HG02678 (cell line): ENCODE results near the gene GTF2A2.
"Not testable (repeated sequence)": the region's sequence is repeated elsewhere in the genome, so short reads cannot be mapped to it uniquely, and the experiment has no call there.

Source experiments
- ATAC-seq: cut with Tn5 transposase; IDR thresholded peaks from one replicate; pipeline ENCODE4 v1.9.1; 2021; ENCODE audit warnings: mild to moderate bottlenecking, moderate library complexity; ENCODE audit not compliant: unreplicated experiment

GTF2A2 gene

DNA sequence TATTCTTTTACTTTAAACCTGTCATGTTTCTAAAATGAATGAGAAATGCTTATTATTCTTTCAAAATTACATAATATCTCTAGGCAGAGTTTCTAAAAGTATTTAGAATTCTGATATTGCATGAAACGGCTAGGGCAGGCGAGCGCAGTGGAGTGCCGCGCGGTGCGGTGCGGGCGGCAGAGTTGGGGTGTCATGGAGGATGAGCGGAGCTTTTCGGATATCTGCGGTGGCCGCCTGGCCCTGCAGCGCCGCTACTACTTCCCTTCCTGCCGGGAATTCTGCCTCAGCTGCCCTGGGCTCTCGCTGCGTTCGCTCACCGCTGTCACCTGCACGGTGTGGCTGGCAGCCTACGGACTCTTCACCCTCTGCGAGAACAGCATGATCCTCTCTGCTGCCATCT lies 19.2 kb upstream of the GTF2A2 start:
- no peak for ATAC-seq

- ATAC-seq = no peak
Observed at GRCh38 chr15:59674361-59674877, 17.1 kb upstream of the GTF2A2 start.

GRCh38 chr15:59668556-59668955 lies 11.2 kb upstream of the GTF2A2 start:
- ATAC-seq = no peak

DNA sequence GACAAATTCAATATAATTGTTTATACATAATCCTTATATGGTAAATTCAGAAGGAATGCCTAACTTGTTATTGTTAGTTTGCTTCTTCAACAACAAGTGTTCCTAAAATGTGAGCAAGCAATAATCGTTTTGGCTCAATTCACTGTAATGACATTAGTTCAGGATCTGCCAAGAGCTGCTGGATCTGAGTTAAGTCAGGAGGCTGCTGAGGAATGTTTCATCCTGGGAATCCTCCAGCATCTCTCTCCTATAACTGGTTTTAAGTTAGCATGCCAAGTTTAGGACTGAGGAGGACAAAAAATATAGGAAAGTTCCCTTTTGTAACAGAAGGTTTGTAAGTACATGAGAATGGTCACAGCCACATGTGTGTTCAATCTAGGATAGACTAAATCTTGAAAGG lies 4.9 kb upstream of the GTF2A2 start:
- no peak for ATAC-seq

- no peak for ATAC-seq
Observed at GRCh38 chr15:59659366-59659765, 2.1 kb upstream of the GTF2A2 start.

GRCh38 chr15:59657635-59658125 lies 365 bp upstream of the GTF2A2 start:
- peak; percentile 8 for ATAC-seq

DNA sequence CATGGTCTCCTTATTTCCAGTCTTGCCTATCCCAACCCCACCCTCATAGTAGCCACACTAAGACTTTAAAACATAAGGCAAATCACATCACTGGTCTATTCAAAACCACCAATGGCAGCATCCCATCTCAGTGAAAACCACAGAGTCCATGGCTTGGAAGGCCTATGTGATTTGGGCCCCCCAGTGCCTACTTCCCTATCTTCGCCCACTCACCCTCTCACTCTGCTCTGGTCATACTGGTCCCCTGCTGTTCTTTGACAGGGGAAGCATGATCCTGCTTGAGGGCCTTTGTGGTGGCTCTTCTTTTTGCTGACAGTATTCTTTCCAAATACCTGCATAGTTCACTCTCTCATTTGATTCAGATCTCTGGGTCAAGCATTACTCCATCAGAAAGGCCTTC lies 3.3 kb downstream of the GTF2A2 start:
- ATAC-seq = no peak

DNA sequence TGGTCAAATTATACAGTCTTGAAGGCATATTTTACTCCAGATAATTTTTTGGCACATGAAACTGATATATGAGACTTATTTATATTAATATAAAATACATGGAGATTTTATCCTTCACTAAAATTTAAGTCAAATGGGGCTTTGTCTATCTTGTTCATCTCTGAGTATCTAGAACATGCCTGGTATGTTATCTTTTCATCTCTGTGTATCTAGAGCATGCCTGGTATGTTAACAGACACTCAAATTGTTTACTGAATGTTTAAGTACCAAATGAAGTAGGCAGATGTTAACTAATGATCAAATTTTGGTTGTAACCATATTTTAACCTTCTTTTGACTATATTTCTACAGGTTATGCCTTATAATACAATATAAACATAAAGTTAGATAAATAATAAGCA lies 7.7 kb downstream of the GTF2A2 start:
- no peak for ATAC-seq

GRCh38 chr15:59647085-59647484 lies 10.2 kb downstream of the GTF2A2 start:
- no peak for ATAC-seq

DNA sequence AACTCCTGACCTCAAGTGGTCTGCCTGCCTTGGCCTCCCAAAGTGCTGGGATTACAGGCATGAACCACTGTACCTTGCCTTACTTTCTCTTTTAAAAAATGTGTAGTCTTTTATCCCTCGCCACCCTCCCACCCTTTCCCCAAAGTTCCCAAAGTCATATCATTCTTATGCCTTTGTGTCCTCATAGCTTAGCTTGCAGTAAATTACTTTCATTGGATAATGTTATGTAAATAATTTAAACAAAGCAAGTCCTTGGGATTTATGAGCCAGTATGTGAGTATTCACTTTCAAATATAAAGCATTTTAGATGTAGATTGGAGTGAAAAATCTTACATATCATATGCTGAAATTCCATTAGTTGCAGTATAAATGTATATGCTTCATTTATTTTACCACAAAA lies 11.0 kb downstream of the GTF2A2 start:
- ATAC-seq = no peak

GRCh38 chr15:59645812-59646211 lies 11.5 kb downstream of the GTF2A2 start:
- not testable (repeated sequence) for ATAC-seq

DNA sequence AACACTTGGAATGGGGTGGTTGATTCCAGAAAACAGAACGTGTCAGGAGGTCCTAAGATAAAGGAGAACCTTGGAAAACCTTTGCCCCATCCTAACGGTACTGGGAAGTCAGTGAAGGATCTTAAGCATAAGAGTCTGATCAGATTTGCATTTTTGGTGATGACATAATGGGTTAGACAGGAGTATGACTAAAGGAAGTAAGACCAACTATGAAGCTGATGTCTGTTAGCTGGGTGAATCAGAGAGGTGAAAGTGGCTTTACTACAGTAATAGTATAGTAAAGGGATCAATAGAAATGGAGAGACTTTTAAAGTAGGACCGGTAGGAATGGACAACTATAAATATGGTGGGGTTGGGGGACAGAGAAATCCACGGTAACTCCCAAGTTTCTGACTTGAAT lies 12.6 kb downstream of the GTF2A2 start:
- ATAC-seq = no peak

- ATAC-seq = no peak
Observed at GRCh38 chr15:59642351-59642750, 15.0 kb downstream of the GTF2A2 start.

- not testable (repeated sequence) for ATAC-seq
Observed at GRCh38 chr15:59637507-59637906, 19.8 kb downstream of the GTF2A2 start.

DNA sequence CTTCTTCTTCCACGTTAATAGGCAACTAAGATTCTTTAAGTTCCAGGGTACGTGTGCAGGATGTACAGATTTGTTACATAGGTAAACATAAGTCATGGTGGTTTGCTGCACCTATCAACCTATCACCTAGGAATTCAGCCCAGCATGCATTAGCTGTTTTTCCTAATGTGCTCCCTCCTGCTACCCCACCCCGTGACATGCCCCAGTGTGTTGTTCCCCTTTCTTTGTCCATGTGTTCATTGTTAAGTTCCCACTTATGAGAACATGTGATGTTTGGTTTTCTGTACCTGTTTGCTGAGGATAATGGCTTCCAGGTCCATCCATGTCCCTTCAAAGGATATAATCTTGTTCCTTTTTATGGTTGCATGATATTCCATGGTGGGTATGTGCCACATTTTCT lies 21.1 kb downstream of the GTF2A2 start:
- ATAC-seq = no peak

DNA sequence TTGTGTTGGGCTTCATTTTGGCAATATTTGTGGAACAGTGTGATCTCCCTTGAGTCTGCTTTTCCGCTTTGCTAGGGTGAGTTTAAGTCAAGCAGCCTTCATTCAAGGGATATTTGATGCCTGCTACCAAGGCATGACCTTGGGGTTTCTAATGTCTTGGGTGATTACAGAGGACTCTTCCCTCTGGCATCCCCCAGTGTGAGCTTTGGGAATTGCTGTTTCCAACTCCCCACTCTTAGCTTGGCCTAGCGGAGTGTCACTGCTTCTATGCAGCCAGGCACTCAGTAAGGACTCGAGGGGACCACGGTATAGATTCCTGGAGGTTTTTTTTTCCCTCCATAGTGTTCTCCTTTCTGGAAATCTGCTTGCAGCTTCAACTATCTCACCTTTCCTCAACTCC lies 24.6 kb downstream of the GTF2A2 start:
- no peak for ATAC-seq

- peak; percentile 59 for ATAC-seq
Observed at GRCh38 chr15:59622289-59622688, 35.0 kb downstream of the GTF2A2 start.

GRCh38 chr15:59618406-59618805 lies 38.9 kb downstream of the GTF2A2 start:
- no peak for ATAC-seq

DNA sequence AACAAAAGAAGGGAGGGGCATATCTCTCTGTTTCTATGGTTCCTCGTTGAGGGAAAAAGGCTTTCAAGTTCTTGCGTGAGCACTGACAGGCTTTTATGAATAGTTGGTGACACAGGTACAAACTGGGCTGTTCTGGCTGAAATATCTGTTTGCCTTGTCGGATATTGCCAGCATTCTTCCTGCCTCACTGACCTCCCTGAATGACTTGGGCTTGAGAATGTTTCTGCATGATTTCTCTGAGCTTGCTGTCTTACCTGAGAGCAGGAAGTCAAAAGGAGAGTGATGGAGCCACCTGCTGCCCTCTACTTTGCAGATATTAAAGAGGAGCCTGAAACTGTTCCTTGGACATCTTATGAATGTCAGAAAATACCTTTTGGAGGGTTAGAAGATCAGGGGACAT lies 40.9 kb downstream of the GTF2A2 start:
- ATAC-seq = no peak

DNA sequence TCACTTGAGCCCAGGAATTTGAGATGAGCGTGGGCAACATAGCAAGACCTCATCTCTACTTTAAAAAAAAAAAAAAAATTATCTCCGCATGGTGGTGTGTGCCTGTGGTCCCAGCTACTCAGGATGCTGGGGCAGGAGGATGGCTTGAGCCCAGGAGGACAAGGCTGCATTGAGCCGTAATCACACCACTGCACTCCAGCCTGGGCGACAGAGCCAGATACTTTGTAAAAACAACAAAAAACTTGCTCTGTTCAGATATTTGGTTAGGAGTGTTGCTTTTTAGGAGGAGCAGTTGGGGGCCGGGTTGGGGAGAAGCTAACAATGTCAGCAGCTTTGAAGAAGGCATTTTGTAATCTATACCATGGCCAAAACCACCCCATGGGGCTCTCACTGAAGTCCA lies 41.7 kb downstream of the GTF2A2 start:
- no peak for ATAC-seq

DNA sequence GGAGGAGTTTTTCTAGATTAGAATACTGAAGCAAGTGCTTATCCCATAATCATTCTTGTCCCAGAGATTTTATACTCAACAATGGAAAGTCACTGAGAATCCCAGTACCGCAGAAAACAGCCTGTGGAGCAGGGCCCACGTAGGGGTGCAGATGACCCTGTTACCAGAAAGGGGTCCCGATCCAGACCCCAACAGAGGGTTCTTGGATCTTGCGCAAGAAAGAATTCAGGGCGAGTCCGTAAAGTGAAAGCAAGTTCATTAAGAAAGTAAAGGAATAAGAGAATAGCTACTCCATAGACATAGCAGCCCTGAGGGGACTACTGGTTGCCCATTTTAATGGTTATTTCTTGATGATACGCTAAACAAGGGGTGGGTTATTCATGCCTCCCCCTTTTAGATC lies 43.2 kb downstream of the GTF2A2 start:
- no peak for ATAC-seq

GRCh38 chr15:59611276-59612260 lies 45.7 kb downstream of the GTF2A2 start, which contains the start of gene GCNT3:
GCNT3 (plus strand) TSS chr15:59611783; CDS start chr15:59618239, 6,456 bp downstream.
- no peak for ATAC-seq
